Trophoblast cell (in vitro differentiated cells and primary cell): ENCODE measurements around the gene UHMK1.
A peak's percentile ranks its signal among the peaks of the same experiment; 100 is the strongest.

ENCODE experiments used
- DNase-seq, 2 donors: peaks; one replicate each; pipeline ENCODE4 v3.0.0-alpha.2; 2016
- H2AFZ ChIP-seq: 2 replicates; pipeline ENCODE4 v1.6.1; 2013; ENCODE audit warnings: low read length, moderate library complexity, mild to moderate bottlenecking; ENCODE audit not compliant: insufficient read depth, poor library complexity
- H2AK5ac ChIP-seq: 2 replicates; pipeline ENCODE4 v1.6.1; 2013; ENCODE audit warnings: mild to moderate bottlenecking, low read length
- H2BK120ac ChIP-seq: 2 replicates; pipeline ENCODE4 v1.6.1; 2013; ENCODE audit warnings: low read length, mild to moderate bottlenecking, moderate library complexity; ENCODE audit not compliant: insufficient read depth, poor library complexity
- H2BK12ac ChIP-seq: 2 replicates; pipeline ENCODE4 v1.6.1; 2013; ENCODE audit warnings: mild to moderate bottlenecking, low read length, moderate library complexity
- H2BK5ac ChIP-seq: 2 replicates; pipeline ENCODE4 v1.6.1; 2013; ENCODE audit warnings: low read length, low read depth, moderate library complexity, mild to moderate bottlenecking; ENCODE audit not compliant: poor library complexity
- H3K14ac ChIP-seq: 2 replicates; pipeline ENCODE4 v1.6.1; 2013; ENCODE audit warnings: mild to moderate bottlenecking, low read length
- H3K18ac ChIP-seq: 2 replicates; pipeline ENCODE4 v1.6.1; 2013; ENCODE audit warnings: mild to moderate bottlenecking, low read length
- H3K23ac ChIP-seq: 2 replicates; pipeline ENCODE4 v1.6.1; 2013; ENCODE audit warnings: low read length
- H3K27ac ChIP-seq: 2 replicates; pipeline ENCODE4 v1.5.1; 2013; ENCODE audit warnings: low read depth, mild to moderate bottlenecking, inconsistent platforms, low read length, moderate library complexity
- H3K27me3 ChIP-seq: 2 replicates; pipeline ENCODE4 v1.6.1; 2013; ENCODE audit warnings: inconsistent platforms, mild to moderate bottlenecking, low read length, moderate library complexity; ENCODE audit not compliant: insufficient read depth
- H3K36me3 ChIP-seq, 2 experiments: 1 replicate in 1 of 2; 2 replicates in 1 of 2; pipeline ENCODE4 v1.6.1; 2013; ENCODE audit warnings: low read length in 2 of 2, mild to moderate bottlenecking in 2 of 2, moderate library complexity in 1 of 2; ENCODE audit not compliant: insufficient read depth in 2 of 2, control insufficient read depth in 1 of 2
- H3K4ac ChIP-seq: 2 replicates; pipeline ENCODE4 v1.6.1; 2013; ENCODE audit warnings: low read depth, mild to moderate bottlenecking, low read length, moderate library complexity
- H3K4me1 ChIP-seq, 2 experiments: 1 replicate in 1 of 2; 2 replicates in 1 of 2; pipeline ENCODE4 v1.6.1; 2013; ENCODE audit warnings: low read length in 2 of 2, mild to moderate bottlenecking in 2 of 2, moderate library complexity in 1 of 2; ENCODE audit not compliant: insufficient read depth in 2 of 2, control insufficient read depth in 1 of 2
- H3K4me2 ChIP-seq: 2 replicates; pipeline ENCODE4 v1.6.1; 2013; ENCODE audit warnings: inconsistent platforms, mild to moderate bottlenecking, low read length, moderate library complexity
- H3K4me3 ChIP-seq: 2 replicates; pipeline ENCODE4 v1.5.1; 2013; ENCODE audit warnings: mild to moderate bottlenecking, low read depth, low read length, inconsistent platforms
- H3K79me1 ChIP-seq: one replicate; pipeline ENCODE4 v1.6.1; 2013; ENCODE audit warnings: low read length
- H3K79me2 ChIP-seq: 2 replicates; pipeline ENCODE4 v1.6.1; 2013; ENCODE audit warnings: low read length, mild to moderate bottlenecking; ENCODE audit not compliant: control insufficient read depth, insufficient read depth, poor library complexity
- H3K9ac ChIP-seq: 2 replicates; pipeline ENCODE4 v1.6.1; 2013; ENCODE audit warnings: mild to moderate bottlenecking, low read length
- H3K9me3 ChIP-seq: 2 replicates; pipeline ENCODE4 v1.6.1; 2013; ENCODE audit warnings: low read depth, mild to moderate bottlenecking, control low read depth, inconsistent platforms, low read length; ENCODE audit not compliant: insufficient read depth
- H4K12ac ChIP-seq: 2 replicates; pipeline ENCODE4 v1.6.1; 2013; ENCODE audit warnings: low read depth, mild to moderate bottlenecking, low read length, moderate library complexity
- H4K8ac ChIP-seq: 2 replicates; pipeline ENCODE4 v1.6.1; 2013; ENCODE audit warnings: low read depth, mild to moderate bottlenecking, low read length, moderate library complexity
- H4K91ac ChIP-seq: one replicate; pipeline ENCODE4 v1.6.1; 2013; ENCODE audit warnings: low read depth, mild to moderate bottlenecking, low read length, moderate library complexity
- WGBS: extraction: QIAGEN DNeasy Blood & Tissue Kit; methylation state at CpG from one replicate; pipeline ENCODE4 v1.1.7; 2013; ENCODE audit warnings: missing lambda C conversion rate; ENCODE audit not compliant: insufficient read length, insufficient coverage; ENCODE audit errors: extremely low coverage; 5-methylcytosine and 5-hydroxymethylcytosine counted together

UHMK1 gene

GRCh38 chr1:162541619-162542141 lies 44.1 kb downstream of the UHMK1 start:
- H4K12ac ChIP-seq: no peak overlapping the region
- no peak overlapping the region for H3K23ac ChIP-seq
- no peak overlapping the region for H3K14ac ChIP-seq
- no peak overlapping the region for H2AK5ac ChIP-seq
- H3K18ac ChIP-seq: no peak overlapping the region
- no peak overlapping the region for H3K27ac ChIP-seq
- no peaks in the 10 kb centered on the region for H3K36me3 ChIP-seq
- H3K4me2 ChIP-seq: no peak overlapping the region
- H3K4me1 ChIP-seq: no peaks in the 10 kb centered on the region
- H3K4ac ChIP-seq: no peak overlapping the region
- no peaks in the 10 kb centered on the region for H3K79me1 ChIP-seq
- H3K79me2 ChIP-seq: no peaks in the 10 kb centered on the region
- no peak overlapping the region for H2AFZ ChIP-seq
- no peak overlapping the region for H2BK12ac ChIP-seq
- peak; percentile 59 to 66 for DNase-seq
- H3K9ac ChIP-seq: no peak overlapping the region
- no peaks in the 10 kb centered on the region for H3K27me3 ChIP-seq
- H4K8ac ChIP-seq: no peak overlapping the region
- no peak overlapping the region for H4K91ac ChIP-seq
- H3K9me3 ChIP-seq: no peaks in the 10 kb centered on the region
- no CpG with 5 or more reads among the region's 5 CpGs for WGBS
- no peak overlapping the region for H3K4me3 ChIP-seq
- H2BK5ac ChIP-seq: no peak overlapping the region
- no peak overlapping the region for H2BK120ac ChIP-seq

GRCh38 chr1:162543228-162543627 lies 45.6 kb downstream of the UHMK1 start:
- no peak overlapping the region for H2BK5ac ChIP-seq
- no peak for DNase-seq
- no peak overlapping the region for H3K27ac ChIP-seq
- no peak overlapping the region for H4K12ac ChIP-seq
- H2BK120ac ChIP-seq: no peak overlapping the region
- H3K14ac ChIP-seq: no peak overlapping the region
- no peaks in the 10 kb centered on the region for H3K9me3 ChIP-seq
- no peak overlapping the region for H3K18ac ChIP-seq
- no peak overlapping the region for H4K91ac ChIP-seq
- H3K4me1 ChIP-seq: no peaks in the 10 kb centered on the region
- no peak overlapping the region for H3K23ac ChIP-seq
- H2AK5ac ChIP-seq: no peak overlapping the region
- H3K79me2 ChIP-seq: no peaks in the 10 kb centered on the region
- H3K9ac ChIP-seq: no peak overlapping the region
- no peaks in the 10 kb centered on the region for H3K79me1 ChIP-seq
- no peak overlapping the region for H3K4ac ChIP-seq
- no peaks in the 10 kb centered on the region for H3K27me3 ChIP-seq
- H2AFZ ChIP-seq: no peak overlapping the region
- H3K36me3 ChIP-seq: no peaks in the 10 kb centered on the region
- H3K4me2 ChIP-seq: no peak overlapping the region
- H3K4me3 ChIP-seq: no peak overlapping the region
- no CpG with 5 or more reads among the region's 3 CpGs for WGBS
- H2BK12ac ChIP-seq: no peak overlapping the region
- H4K8ac ChIP-seq: no peak overlapping the region

GRCh38 chr1:162548170-162548569 lies 50.6 kb downstream of the UHMK1 start:
- Histone ChIP-seq H2BK120ac (no peak overlapping the region), H4K8ac (no peak overlapping the region), H3K36me3 (no peaks in the 10 kb centered on the region), H3K14ac (no peak overlapping the region), H4K12ac (no peak overlapping the region), H3K9ac (no peak overlapping the region), H2BK12ac (no peak overlapping the region), H3K18ac (no peak overlapping the region), H4K91ac (no peak overlapping the region), H3K4me3 (no peak overlapping the region), H3K4me2 (no peak overlapping the region), H3K27me3 (no peaks in the 10 kb centered on the region), H2AFZ (no peak overlapping the region), H3K27ac (no peak overlapping the region), H3K9me3 (no peaks in the 10 kb centered on the region), H3K79me2 (no peaks in the 10 kb centered on the region), H3K4me1 (peaks cover 0 to 3% of the 10 kb centered on the region in 2 experiments), H3K23ac (no peak overlapping the region), H3K79me1 (peaks cover 2% of the 10 kb centered on the region), H3K4ac (no peak overlapping the region), H2BK5ac (no peak overlapping the region), H2AK5ac (no peak overlapping the region)
- no CpG with 5 or more reads among the region's 4 CpGs for WGBS
- no peak for DNase-seq

- WGBS: no CpG with 5 or more reads among the region's 2 CpGs
Measured at GRCh38 chr1:162549001-162549400, 51.4 kb downstream of the UHMK1 start.

More at GRCh38 chr1:162549001-162549400, 51.4 kb downstream of the UHMK1 start:
- Histone ChIP-seq H3K9ac (no peak overlapping the region), H3K4ac (no peak overlapping the region), H2BK12ac (no peak overlapping the region), H4K91ac (no peak overlapping the region), H2AK5ac (no peak overlapping the region), H4K8ac (no peak overlapping the region), H3K4me3 (no peak overlapping the region), H2BK120ac (no peak overlapping the region), H3K9me3 (no peaks in the 10 kb centered on the region), H3K79me1 (peaks cover 2% of the 10 kb centered on the region), H3K23ac (no peak overlapping the region), H2BK5ac (no peak overlapping the region), H3K18ac (no peak overlapping the region), H3K4me1 (peaks cover 0 to 3% of the 10 kb centered on the region in 2 experiments), H3K79me2 (no peaks in the 10 kb centered on the region), H3K27ac (no peak overlapping the region), H3K14ac (no peak overlapping the region), H2AFZ (no peak overlapping the region), H4K12ac (no peak overlapping the region), H3K27me3 (no peaks in the 10 kb centered on the region), H3K4me2 (no peak overlapping the region), H3K36me3 (no peaks in the 10 kb centered on the region)
- DNase-seq: no peak
